NB4 (cell line): ENCODE results near the gene SLC25A24.
"Not testable (repeated sequence)": the region's sequence is repeated elsewhere in the genome, so short reads cannot be mapped to it uniquely, and the experiment has no call there.

Experiments used
- CTCF ChIP-seq: IDR thresholded peaks from one replicate; pipeline ENCODE4 v1.5.1; 2012; ENCODE audit warnings: low read depth, low read length
- POLR2A ChIP-seq: IDR thresholded peaks from 2 replicates; pipeline ENCODE4 v1.6.1; 2011; ENCODE audit warnings: mild to moderate bottlenecking; ENCODE audit not compliant: insufficient read length; ENCODE audit errors: extremely low read depth

DNA sequence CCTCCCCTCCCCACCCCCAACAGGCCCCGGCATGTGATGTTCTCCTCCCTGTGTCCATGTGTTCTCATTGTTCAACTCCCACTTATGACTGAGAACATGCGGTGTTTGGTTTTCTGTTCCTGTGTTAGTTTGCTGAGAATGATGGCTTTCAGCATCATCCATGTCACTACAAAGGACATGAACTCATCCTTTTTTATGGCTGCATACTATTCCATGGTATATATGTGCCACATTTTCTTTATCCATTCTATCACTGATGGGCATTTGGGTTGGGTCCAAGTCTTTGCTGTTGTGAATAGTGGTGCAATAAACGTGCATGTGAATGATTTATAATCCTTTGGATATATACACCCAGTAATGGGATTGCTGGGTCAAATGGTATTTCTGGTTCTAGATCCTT, 3.4 kb upstream of the SLC25A24 start:
- TF ChIP-seq CTCF, POLR2A: not testable (repeated sequence)
